Stimulated activated CD8-positive, alpha-beta memory T cell treated with anti-CD3 and anti-CD28 coated beads, Interleukin-7, amount 100 ng/mL, for 48 hours (primary cell): ENCODE results near the gene EEFSEC.

Source experiments
- DNase-seq, 2 donors: peaks; one replicate each; pipeline ENCODE4 v3.0.0-alpha.2; 2020; ENCODE audit warnings: low read depth in 1 of 2; ENCODE audit errors: extremely low read depth in 1 of 2

EEFSEC gene

DNA sequence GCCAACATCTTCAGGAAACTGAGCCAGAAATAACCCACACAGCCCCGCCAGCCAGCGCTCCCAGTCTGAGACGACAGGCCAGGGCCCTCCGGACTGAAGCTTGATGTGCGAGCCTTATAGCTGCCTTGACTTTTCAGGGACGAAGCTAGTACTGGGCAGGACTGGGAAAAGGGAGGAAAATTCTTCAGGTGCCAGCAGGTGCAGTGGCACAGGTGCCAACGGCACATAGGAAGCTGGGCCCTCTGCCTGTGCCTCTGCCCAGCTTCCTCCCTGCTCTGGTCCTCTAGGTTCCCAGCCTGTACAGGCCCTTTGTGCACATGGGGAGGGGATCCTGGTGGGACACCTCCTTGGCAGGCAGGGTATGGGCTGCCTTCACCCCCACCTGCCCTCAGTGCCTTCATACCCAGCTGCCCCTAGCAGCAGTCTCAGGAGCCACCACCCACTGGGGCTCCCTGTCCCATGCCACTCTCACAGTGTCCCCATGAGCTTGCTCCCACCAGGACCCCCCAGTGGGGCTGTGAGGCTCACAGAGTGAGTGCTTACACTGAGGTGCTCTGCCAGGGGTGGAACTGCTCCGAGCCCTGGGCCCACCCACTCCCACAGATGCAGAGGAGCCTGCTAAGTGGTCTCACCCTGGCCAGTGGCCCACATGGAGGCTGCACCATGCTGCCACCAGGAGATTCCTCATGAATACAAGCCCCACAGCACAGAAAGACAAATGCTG lies 252.4 kb downstream of the EEFSEC start:
- no peak for DNase-seq

DNA sequence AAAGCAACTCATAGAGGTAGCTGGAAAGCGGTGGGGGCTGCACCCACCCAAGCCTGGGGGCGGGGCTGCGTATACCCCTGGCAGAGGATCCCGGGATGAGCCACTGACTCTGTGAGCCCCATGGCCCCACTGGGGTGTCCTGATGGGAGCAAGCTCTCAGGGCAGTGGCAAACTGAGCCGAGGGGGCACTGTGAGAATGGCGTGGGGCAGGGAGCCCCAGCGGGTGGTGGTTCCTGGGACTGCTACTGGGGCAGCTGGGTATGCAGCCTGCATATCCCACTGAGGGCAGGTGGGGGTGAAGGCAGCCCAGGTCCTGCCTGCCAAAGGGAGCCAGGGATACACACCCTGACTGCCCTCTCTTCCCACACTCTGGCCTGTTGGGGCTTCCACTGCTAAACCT lies 254.0 kb downstream of the EEFSEC start:
- DNase-seq = no peak

DNA sequence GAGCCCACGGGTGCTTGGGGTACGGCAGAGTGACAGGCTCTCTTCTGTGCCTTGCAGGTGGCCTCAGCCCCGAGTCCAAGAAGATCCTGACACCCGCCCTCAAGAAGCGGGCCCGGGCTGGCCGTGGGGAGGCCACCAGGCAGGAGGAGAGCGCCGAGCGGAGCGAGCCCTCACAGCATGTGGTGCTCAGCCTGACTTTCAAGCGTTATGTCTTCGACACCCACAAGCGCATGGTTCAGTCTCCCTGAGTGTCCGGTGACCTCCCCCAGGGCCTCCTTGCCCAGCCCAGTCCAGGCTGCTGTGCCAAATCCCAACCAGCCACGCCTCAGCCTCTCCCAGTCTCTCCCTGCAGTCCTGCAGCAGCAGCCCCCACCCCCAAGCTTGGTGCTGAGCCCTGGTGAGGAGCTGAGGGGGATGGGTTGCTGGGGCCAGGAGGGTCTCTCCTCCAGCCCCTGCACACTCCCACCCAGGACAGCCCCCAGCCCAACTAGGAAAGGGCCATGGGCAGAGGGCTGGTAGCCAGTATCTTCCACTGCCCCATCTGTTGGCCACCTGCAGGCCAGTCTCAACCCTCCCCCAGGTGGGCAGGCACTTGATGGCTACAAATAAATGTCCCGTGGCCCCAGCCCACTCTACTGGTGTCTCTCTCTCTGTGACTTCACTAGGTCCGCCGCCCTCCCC lies 254.9 kb downstream of the EEFSEC start:
- no peak for DNase-seq

DNA sequence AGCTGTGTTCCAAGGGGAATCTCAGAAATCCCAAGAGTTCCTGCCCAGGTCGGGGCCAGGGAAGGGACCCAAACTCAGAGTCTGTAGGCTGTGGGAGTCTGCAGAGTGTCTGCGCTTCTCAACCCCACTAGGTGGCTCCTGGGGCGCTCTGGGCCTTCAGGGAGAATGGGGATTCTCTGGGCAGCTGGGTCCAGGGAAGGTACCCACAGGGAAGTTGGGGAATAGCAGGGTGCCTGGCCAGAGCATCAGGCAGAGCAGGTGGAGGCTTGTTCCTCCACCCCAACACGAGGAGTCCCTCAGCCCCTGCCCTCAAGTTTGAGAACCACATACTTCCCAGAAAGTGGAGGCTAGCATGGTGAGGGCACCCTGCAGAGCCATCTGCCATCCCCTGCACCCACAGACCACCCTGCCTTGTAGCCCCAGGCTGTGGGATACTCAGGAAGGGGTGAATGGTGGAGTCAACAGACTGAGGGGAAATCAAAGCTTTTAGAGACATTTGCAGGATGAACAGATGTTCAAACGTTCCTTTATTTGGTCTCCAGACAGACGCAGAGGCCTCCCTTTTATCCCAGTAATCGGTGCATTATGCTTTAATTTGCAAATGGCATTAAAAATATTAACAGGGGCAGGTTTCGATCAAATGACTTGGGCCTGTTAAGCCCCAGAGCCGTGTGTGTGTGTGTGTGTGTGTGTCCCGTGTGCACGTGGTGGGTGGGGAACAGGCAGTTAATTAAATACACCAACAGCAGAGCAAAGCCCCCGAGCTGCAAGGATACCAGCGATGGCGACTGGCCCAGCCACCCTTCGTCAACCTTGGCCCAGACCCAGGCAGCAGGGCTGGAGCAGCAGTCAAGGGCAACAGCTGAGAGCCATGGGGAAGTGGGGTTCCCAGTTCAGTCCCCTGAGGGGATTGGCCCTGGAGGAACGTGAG lies 255.7 kb downstream of the EEFSEC start:
- no peak for DNase-seq

DNA sequence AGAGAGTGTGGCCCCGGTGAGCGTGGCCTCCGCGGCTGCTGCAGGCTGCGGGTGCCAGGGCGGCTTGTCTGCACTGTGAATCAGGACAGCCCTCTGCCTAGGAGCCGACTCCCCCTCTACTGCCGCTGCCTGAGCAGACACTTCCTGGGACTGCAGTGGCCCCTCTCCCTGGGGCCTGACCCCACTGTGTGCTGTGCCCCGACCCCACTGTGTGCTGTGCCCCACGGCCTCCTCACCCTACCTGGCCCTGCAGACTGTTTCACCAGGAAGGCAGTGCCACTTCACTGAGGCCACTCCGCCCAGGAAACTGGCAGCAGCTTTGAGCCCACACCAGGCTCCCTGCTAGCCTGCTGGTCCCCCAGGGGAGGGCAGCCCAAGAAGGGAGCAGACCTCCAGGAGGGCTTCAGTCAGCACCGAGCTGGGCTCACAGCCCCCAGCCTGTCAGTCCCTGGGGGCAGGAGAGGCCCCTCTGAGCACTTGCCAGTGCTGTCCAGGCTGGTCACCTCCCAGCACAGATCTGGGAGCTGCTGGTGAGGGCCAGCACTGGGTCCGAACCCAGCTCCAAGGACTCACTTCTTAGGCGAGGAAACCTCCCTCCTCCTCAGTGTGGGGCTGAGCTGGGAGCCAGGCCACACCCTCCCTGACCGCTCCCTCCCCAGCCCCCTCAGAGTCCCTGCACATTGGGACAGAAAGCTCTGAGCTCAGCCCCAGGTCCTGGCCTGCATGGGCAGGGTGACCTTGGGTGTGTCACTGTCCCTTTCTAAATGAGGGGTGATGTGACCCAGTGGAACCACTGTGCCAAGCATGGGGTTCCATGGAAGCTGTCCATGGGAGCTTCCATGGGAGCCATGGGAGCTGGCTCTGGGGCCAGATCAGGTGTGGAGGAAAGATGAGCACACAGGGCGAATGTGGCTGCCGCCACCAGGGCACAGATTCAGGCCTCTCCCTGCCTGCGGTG lies 256.6 kb downstream of the EEFSEC start:
- no peak for DNase-seq

DNA sequence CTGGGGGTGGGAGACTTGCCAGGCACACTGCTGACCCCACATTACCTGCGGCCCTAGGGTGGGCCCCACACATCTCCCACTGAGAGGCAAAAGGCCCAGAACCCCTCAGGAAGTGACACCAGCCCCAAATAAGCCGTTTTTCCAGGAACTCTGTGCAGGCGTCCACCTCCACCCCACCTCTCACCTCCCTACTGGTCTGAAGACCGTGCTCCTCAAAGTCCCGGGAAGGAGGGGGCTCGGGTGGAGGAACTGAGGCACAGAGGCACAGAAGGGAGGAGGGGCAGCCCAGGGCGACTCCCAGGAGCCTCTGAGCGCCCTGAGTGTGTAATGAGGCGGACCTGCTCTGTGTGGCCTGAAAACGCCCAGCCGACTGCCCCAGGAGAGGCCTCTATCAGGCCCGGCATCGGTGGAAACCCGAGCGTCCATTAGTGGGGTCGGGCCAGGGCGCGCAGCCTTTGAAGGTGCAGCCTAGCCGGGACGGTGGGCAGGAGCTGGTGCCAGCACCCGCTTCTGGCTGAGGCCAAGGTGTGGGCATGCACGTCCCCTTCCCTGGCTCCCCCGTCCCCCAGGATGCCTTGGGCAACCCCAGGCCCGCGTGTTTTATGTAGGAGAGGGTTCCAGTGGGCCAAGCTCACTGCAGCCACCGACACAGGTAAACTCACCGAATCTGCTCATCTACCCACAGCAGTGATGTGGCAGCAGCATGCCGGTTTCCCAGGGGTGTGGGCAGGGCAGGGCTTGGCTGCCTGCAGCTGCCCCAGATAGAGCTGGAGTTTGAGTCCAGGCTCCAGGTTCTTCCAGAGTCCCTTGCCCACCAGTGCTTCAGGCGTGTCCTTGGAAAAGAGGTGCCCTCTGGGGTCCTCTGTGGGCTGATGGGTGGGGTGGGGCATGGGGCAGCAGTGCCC lies 257.6 kb downstream of the EEFSEC start:
- DNase-seq = no peak

DNA sequence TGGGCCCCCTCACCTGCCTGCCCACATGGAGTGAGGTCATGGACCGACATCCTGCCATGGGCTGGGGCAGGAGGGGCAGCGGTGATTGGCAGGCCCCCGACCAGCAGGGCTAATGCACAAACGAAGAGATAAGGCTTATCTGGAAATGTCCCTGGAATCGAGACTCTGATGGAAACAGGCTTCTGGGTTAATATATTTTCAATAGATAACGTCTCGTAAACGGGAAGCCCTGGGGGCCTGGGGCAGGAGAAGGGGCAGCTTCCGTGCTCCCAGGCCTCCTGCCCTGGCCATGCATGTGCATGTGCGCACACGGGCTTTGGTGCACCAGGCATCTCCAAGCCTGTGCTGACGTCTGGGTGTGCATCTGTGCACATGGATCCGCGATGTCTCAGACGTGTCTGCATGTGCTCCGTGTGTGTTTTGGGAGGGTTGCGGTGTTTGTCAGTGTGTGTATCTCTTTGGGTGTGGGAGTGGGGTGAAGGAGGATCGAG lies 258.3 kb downstream of the EEFSEC start:
- no peak for DNase-seq

DNA sequence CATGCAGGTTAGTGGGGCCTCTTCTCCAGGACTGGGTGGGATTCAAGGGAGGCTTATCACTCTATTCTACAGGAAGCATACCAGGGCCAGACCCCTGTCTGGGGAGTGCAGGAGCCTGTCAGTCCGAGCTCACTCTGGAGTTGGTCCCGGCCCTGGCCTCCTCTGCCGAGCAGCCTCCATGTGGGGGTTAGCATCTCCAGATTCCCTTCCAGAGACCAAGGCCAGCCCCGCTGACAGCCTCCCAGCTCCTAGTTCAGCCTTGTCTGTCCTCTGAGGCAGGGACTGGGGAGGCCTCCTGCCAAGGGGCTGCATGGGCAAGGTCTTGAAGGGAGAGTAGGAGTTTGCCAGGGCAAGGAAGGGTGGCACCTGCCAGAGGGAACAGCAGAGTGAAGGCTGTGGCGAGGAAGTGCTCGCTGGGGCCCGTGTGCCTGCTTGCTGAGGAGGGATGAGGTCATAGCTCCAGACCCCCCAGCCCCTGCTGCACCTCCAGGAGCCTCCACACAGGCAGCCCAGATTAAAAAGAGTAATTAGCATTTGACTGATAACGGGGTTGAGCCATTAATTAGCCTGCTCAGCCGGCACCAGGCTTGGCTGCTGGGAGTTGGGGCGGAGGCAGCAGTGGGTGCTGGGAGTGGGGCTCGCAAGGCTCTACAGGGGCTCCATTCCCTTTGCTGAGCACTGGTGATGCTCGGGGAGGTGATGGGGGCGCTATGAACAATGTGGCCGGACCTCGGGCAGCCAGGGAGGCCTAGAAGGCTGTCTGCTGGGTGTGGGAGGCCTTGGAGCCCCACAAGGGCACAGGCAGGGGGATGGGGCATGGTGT lies 259.1 kb downstream of the EEFSEC start:
- DNase-seq = no peak

DNA sequence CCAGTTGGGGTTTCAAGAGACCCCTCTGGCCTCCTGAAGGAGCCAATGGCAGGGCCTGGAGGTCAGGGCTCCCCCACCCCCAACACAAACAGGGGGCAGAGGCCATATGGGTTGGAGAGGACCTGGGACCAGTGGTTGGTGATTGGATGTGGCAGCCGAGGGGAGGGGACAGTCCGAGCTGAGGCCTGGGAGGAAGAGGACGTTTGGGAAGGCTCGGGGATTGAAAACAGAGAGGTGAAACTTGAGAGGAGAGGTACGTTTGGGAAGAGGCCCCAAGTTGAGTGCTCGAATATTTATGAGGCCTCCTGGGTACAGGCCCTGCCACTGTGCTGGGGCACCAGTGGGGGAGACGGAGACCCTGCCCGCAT lies 259.7 kb downstream of the EEFSEC start:
- DNase-seq = no peak

DNA sequence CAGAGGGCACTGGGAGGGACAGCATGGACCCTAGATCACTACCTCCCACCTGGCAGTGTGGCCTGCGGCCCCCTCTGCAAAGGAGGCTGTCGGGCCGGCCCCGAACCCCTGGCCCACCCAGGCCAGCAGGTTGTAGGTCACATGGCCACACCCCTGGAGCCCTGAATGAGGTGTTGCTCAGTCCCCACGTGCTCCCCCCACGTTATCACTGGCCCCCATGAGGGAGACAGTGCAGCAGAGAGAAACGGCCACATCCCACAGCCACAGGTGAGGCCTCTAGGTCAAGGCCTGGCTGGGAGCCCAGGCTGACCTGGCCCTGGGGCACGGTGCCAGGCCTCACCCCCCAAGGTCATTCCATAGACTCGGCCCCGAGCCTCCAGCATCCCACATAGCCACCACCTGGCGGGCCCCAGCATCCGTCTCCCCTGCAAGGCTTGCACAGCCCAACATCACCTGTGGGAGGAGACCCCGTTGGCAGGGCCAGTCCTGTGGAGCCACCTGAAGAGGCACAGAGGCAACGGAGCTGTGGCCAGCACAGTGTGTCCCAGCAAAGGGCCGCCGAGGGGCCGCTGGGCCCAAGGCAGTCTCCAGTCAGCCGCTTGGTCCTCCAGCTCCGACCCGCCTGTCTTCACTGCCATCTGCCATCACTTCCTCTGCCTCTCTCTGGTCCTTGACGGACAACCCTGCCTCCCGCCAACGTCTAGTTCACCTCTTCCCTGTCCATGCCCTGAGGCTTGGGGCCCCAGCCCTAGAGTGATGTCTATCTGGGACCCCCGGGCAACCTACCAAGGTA lies 260.3 kb downstream of the EEFSEC start:
- no peak for DNase-seq

DNA sequence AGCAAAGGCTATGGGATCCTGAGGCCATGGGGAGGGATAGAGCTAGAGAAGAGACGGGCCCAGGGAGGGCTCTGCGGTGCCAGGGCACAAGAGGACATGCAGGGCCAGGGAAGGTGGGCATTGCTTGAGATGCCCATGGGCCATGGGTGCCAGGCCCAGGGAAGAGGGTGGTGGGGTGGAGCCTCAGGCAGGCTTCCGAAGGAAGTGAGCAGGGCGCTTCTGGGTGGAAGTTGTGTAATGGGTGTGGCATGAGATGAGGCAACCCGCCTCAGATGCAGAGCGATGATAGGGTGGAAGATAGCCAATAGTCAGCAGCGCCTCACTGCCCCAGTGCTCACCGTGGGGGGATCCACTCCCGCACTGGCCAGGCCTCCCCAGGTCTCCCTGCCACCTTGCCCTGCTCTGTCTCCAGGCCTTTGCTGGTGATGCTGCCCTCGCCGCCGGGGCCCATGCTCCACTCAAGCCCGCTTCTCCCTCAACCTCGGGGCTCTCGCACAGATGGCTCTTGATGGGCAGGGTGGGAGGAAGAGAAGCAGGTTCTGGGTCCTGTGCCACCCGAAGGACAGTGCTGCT lies 262.0 kb downstream of the EEFSEC start:
- DNase-seq = no peak

DNA sequence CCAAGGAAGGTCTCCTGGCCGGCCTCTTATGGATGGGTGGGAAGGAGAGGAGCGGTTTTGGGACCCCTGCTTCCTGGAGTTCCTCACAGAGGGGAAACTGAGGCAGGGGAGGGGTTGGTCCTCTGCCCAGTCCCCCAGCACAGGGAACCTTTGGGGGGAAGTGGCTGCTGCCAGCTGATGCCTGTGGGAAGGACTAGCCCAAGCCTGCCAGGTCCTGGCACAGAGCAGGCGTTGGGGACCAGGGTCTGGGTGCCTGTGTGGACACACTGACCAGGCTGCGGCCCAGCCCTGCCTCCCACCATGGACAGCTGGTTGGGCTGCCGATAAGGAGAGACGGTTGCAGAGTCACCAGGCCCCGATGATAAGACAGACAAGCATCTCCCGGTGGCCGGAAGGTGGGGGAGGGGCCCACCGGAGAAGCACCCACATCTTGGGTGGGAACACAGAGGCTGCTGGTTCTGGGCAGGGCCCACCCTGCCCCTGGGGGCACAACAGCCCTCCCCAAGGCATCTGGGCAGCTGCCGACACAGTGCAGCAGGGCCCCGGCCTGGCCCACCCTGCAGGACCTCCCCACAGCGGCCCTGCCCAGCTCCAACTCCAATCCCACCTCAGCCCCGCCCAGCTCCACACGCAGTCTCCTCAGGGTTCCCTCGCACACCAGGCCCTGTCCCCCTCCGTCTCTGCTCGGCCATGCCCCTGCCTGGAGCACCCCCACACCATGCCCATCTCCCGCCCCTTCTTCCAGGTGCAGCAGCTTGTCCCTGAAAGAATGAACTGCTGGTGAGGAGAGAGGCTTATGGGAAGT lies 262.7 kb downstream of the EEFSEC start:
- DNase-seq = no peak

DNA sequence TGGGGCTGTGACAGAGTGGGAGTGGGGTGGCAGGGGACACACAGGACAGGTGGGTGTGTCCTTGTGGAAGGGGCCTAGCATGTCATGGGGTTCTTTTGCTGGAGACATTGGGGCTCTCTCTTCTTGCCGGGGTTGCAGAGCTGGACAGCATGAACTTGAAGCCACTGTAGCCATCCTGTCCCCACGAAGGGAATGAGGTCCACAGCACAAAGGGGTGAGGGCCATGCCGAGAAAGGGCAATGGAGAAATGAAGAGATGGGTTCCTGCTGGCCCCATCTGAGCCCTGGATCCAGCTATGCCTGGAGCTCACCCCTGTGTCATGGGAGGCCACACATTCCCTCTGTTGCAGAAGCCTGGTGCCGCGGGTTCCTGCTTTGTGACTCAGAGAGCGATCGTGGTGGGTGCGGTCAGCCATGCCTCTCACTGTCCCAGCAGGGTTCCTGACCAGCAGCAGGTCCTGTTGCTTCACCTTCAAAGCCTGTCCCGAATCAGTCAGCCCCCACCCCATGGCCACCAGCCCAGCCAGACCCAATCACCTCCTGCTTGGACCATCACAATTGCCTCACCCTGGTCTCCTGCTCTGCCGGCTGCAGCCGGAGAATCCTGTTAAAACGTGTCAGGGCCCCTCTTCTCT lies 263.4 kb downstream of the EEFSEC start:
- DNase-seq = no peak

DNA sequence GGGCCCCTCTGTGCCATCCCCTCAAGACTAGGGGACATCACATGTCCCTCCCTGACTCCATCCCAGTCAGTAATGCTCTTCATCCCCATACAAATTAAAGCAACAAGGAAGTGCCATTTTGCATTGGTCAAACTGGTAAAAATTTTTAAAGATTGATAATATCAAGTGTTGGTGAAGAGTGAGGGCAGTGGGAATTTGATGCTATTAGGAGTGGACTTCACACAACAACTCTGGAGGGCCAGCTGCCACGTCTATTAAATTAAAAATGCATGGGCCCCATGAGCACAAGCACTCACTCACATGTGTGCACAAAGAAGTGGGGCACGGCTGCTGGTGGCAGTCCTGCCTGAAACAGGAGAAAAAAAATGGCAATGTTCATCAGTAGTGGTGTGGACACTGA lies 265.6 kb downstream of the EEFSEC start:
- no peak for DNase-seq

DNA sequence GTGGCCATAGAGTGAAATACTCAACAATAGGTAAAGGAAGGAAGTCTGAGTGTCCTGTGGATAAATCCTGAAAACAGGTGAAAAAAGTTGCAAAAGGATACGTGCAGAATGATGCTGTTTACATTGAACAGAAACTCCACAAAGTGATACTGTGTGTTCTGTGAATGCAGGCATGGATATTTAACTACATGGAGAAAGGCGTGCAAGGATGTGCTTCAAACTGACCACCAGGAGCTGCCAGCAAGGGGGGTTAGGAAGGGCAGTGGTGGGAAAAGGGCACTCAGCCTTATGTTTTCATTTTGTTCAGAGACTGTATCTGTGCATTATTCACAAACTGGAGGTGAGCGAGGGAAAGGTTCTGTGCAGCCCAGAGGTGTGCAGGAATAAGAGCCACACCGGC lies 266.0 kb downstream of the EEFSEC start:
- no peak for DNase-seq

DNA sequence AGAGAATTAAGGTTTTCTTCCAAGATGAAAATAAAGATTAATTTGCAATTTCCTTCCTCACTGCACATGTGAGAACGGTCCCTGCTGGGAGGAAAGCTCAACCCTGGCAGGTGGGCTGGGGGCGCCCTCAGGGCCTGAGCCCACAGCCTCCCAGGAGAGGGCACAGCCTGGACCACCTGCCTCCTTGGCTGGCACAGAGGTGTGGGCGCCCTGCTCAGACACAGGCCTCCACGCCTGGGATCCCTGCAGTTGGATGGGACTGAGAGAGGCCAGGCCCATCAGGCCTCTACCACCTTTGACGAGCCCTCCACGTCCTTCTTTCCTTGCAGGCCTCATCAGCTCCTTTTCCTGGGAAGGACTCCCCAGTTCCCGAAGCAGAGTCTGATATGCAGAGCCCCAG lies 267.0 kb downstream of the EEFSEC start:
- DNase-seq = no peak
